Measurements from ENCODE around the gene STAT5A.

The STAT5A gene

GRCh38 chr17:42270170-42270535 lies 18.1 kb upstream of the STAT5A start:
- peak; percentile 23 for DNase-seq

- no peak for DNase-seq
Measured at GRCh38 chr17:42270596-42270995, 17.7 kb upstream of the STAT5A start.

GRCh38 chr17:42271006-42271778 lies 17.1 kb upstream of the STAT5A start:
- peak; percentile 63 for DNase-seq

- DNase-seq, result no peak
Measured at GRCh38 chr17:42271779-42272035, 16.6 kb upstream of the STAT5A start.

- DNase-seq, result peak; percentile 75
Measured at GRCh38 chr17:42272162-42272907, 16.0 kb upstream of the STAT5A start.

- DNase-seq, result peak; percentile 45
Measured at GRCh38 chr17:42273474-42274252, 14.6 kb upstream of the STAT5A start.

- DNase-seq, result peak; percentile 25
Measured at GRCh38 chr17:42274253-42274542, 14.1 kb upstream of the STAT5A start.

GRCh38 chr17:42274812-42275526 lies 13.3 kb upstream of the STAT5A start:
- DNase-seq, result peak; percentile 27

- peak; percentile 49 for DNase-seq
Measured at GRCh38 chr17:42275527-42276358, 12.6 kb upstream of the STAT5A start.

- peak; percentile 74 for DNase-seq
Measured at GRCh38 chr17:42276359-42276608, 12.0 kb upstream of the STAT5A start, which contains the start of gene STAT5B. Gene STAT5B, minus strand, starts transcription at chr17:42276391. Its CDS starts 44,264 bp downstream, at chr17:42232127.

GRCh38 chr17:42276609-42277341 lies 11.5 kb upstream of the STAT5A start:
- peak; percentile 38 for DNase-seq

GRCh38 chr17:42277342-42277712 lies 11.0 kb upstream of the STAT5A start:
- DNase-seq, result no peak

GRCh38 chr17:42279776-42280630 lies 8.3 kb upstream of the STAT5A start:
- no peak for DNase-seq

GRCh38 chr17:42281571-42282096 lies 6.7 kb upstream of the STAT5A start:
- no peak for DNase-seq

- no peak for DNase-seq
Measured at GRCh38 chr17:42282478-42283080, 5.7 kb upstream of the STAT5A start.

GRCh38 chr17:42283241-42284023 lies 4.9 kb upstream of the STAT5A start:
- DNase-seq, result no peak

GRCh38 chr17:42284024-42284369 lies 4.3 kb upstream of the STAT5A start:
- no peak for DNase-seq

GRCh38 chr17:42284566-42284965 lies 3.7 kb upstream of the STAT5A start:
- DNase-seq, result no peak

- DNase-seq, result no peak
Measured at GRCh38 chr17:42285346-42286050, 2.8 kb upstream of the STAT5A start.
